Common myeloid progenitor, CD34-positive (primary cell): ENCODE results near the gene EHBP1.
"Not testable (repeated sequence)": the region's sequence is repeated elsewhere in the genome, so short reads cannot be mapped to it uniquely, and the experiment has no call there.

Source experiments
- CTCF ChIA-PET: fragments of 350-600 bp; sonication (Branson Sonifier 250); formaldehyde crosslinking; loops from one replicate; lab custom pipeline; 2021; ENCODE audit warnings: antibody characterized with exemption; lab: Charles Lee
- POLR2A ChIA-PET: fragments of 350-600 bp; sonication (Branson Sonifier 250); formaldehyde crosslinking; loops from one replicate; lab custom pipeline; 2021; ENCODE audit warnings: antibody characterized with exemption; lab: Charles Lee
- DNase-seq, 3 donors: peaks; one replicate each; pipeline versions ENCODE4 v3.0.0 to v3.0.0-alpha.2; 2013
- H3K27ac ChIP-seq, 2 experiments: 1 replicate in 1 of 2; 2 replicates in 1 of 2; pipeline ENCODE4 v1.7.0; 2013; ENCODE audit warnings: inconsistent platforms in 2 of 2, low read length in 2 of 2, mild to moderate bottlenecking in 2 of 2, low read depth in 1 of 2, moderate library complexity in 1 of 2; ENCODE audit not compliant: severe bottlenecking in 2 of 2, insufficient read depth in 1 of 2, poor library complexity in 1 of 2
- H3K27me3 ChIP-seq, 5 experiments: replicated peaks in 2 of 5; 1 replicate in 3 of 5; 2 replicates in 2 of 5; pipeline versions ENCODE4 v1.6.1 to v1.7.0; 2013; ENCODE audit warnings: low read length in 4 of 5, mild to moderate bottlenecking in 2 of 5, moderate library complexity in 2 of 5, inconsistent platforms in 1 of 5; ENCODE audit not compliant: insufficient read depth in 5 of 5, control insufficient read depth in 4 of 5
- H3K36me3 ChIP-seq, 4 experiments: 1 replicate in 2 of 4; 2 replicates in 2 of 4; pipeline versions ENCODE4 v1.6.1 to v1.7.0; 2013; ENCODE audit warnings: low read length in 3 of 4, control low read depth in 1 of 4, mild to moderate bottlenecking in 1 of 4; ENCODE audit not compliant: control insufficient read depth in 4 of 4, insufficient read depth in 4 of 4
- H3K4me1 ChIP-seq, 4 experiments: 1 replicate in 3 of 4; 2 replicates in 1 of 4; pipeline versions ENCODE4 v1.6.1 to v1.7.1; 2013; ENCODE audit warnings: low read length in 3 of 4, mild to moderate bottlenecking in 3 of 4, control low read depth in 1 of 4, inconsistent platforms in 1 of 4, moderate library complexity in 1 of 4; ENCODE audit not compliant: control insufficient read depth in 4 of 4, insufficient read depth in 4 of 4; ENCODE audit errors: control extremely low read depth in 1 of 4
- H3K4me3 ChIP-seq, 7 experiments: 1 replicate in 4 of 7; 2 replicates in 3 of 7; pipeline versions ENCODE4 v1.5.1 to v1.7.0; 2013; ENCODE audit warnings: mild to moderate bottlenecking in 7 of 7, low read length in 6 of 7, moderate library complexity in 6 of 7, inconsistent platforms in 2 of 7, low read depth in 2 of 7, control low read depth in 1 of 7; ENCODE audit not compliant: insufficient read depth in 4 of 7, control insufficient read depth in 1 of 7; ENCODE audit errors: extremely low read depth in 1 of 7
- H3K9me3 ChIP-seq, 5 experiments: 1 replicate in 4 of 5; 2 replicates in 1 of 5; pipeline versions ENCODE4 v1.6.1 to v1.7.1; 2013; ENCODE audit warnings: low read length in 4 of 5, mild to moderate bottlenecking in 2 of 5, inconsistent platforms in 1 of 5, low read depth in 1 of 5, moderate library complexity in 1 of 5; ENCODE audit not compliant: control insufficient read depth in 4 of 5, insufficient read depth in 2 of 5; ENCODE audit errors: control extremely low read depth in 1 of 5
- WGBS: methylation state at CpG from one replicate; pipeline ENCODE4 v1.1.5; 2013; ENCODE audit not compliant: insufficient coverage; 5-methylcytosine and 5-hydroxymethylcytosine counted together

EHBP1 gene

GRCh38 chr2:63064197-63064596, 358.7 kb downstream of the EHBP1 start:
- Histone ChIP-seq H3K36me3 (no peaks in the 10 kb centered on the region), H3K4me1 (peaks cover 0 to 5% (median 2%) of the 10 kb centered on the region in 4 experiments), H3K9me3 (peaks cover 0 to 1% (median 0%) of the 10 kb centered on the region in 5 experiments), H3K27ac (no peak overlapping the region), H3K27me3 (peaks cover 12 to 93% (median 59%) of the 10 kb centered on the region in 5 experiments), H3K4me3 (no peak overlapping the region)
- DNase-seq: no peak
- CTCF ChIA-PET: interaction anchor here (1.1 to 4.2 kb wide), 2 partner anchors 10 to 23 kb away, joined by 3 to 19 read pairs; no protein-coding TSS in a partner anchor
- POLR2A ChIA-PET: no interaction called here
- WGBS: 60% methylated on average over 1 of the region's 1 CpG

- peaks cover 0 to 1% (median 0%) of the 10 kb centered on the region in 5 experiments for H3K9me3 ChIP-seq
- ChIA-PET POLR2A (interaction anchor here (0.6 kb wide), 1 partner anchor 32 kb away, joined by 3 read pairs; no protein-coding TSS in a partner anchor), CTCF (interaction anchor here (4.2 kb wide), 1 partner anchor 10 kb away, joined by 19 read pairs; no protein-coding TSS in a partner anchor)
- no CpG with 5 or more reads among the region's 4 CpGs for WGBS
- peaks cover 0 to under 1% (median under 1%) of the 10 kb centered on the region in 4 experiments for H3K4me1 ChIP-seq
- DNase-seq: no peak
- H3K4me3 ChIP-seq: no peak overlapping the region
- H3K27me3 ChIP-seq: peaks cover 9 to 91% (median 59%) of the 10 kb centered on the region in 5 experiments
- H3K36me3 ChIP-seq: no peaks in the 10 kb centered on the region
- no peak overlapping the region for H3K27ac ChIP-seq
Measured at GRCh38 chr2:63064661-63065060, 359.1 kb downstream of the EHBP1 start.

GRCh38 chr2:63066265-63066664, 360.8 kb downstream of the EHBP1 start:
- no peak overlapping the region for H3K4me3 ChIP-seq
- 91% methylated on average over 3 of the region's 3 CpGs for whole genome bisulfite sequencing
- peaks cover 0 to 1% (median 0%) of the 10 kb centered on the region in 5 experiments for H3K9me3 ChIP-seq
- ChIA-PET POLR2A (no interaction called here), CTCF (interaction anchor here (1.1 to 4.2 kb wide), 2 partner anchors 12 to 17 kb away, joined by 3 to 19 read pairs; no protein-coding TSS in a partner anchor)
- H3K27ac ChIP-seq: no peak overlapping the region
- no peak for DNase-seq
- no peaks in the 10 kb centered on the region for H3K36me3 ChIP-seq
- peaks cover 8 to 79% (median 53%) of the 10 kb centered on the region in 5 experiments for H3K27me3 ChIP-seq
- no peaks in the 10 kb centered on the region for H3K4me1 ChIP-seq

DNA sequence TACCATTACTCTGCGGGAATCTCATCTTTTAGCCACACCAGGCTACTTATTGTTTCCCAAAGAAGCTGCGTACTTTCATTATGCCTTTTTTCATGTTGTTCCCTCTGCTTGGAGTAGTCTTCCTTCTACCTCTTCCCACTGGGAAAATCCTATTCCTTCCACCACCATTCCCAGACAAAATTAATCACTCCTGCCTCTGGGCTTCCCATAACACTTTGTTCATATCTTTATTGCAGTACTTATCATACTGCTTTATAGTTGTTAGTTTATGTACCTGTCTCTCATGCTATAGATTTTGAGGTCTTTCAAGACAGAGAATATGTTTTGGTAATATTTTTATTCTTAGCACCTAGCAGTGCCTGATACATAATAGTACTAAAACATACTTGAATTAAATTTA, 361.3 kb downstream of the EHBP1 start:
- Histone ChIP-seq H3K27me3 (peaks cover 7 to 77% (median 47%) of the 10 kb centered on the region in 5 experiments), H3K9me3 (peaks cover 0 to 1% (median 0%) of the 10 kb centered on the region in 5 experiments), H3K36me3 (no peaks in the 10 kb centered on the region), H3K27ac (no peak overlapping the region), H3K4me3 (no peak overlapping the region), H3K4me1 (no peaks in the 10 kb centered on the region)
- WGBS: 84% methylated on average over 2 of the region's 2 CpGs
- POLR2A ChIA-PET: interaction anchor here (1.1 kb wide), 1 partner anchor 14 kb away, joined by 3 read pairs; no protein-coding TSS in a partner anchor
- CTCF ChIA-PET: interaction anchor here (4.2 kb wide), 1 partner anchor 12 kb away, joined by 19 read pairs; no protein-coding TSS in a partner anchor
- DNase-seq: no peak

- 100% methylated on average over 2 of the region's 2 CpGs for WGBS
- no peaks in the 10 kb centered on the region for H3K4me1 ChIP-seq
- no peak overlapping the region for H3K27ac ChIP-seq
- peaks cover 3 to 35% (median 17%) of the 10 kb centered on the region in 5 experiments for H3K27me3 ChIP-seq
- DNase-seq: no peak
- H3K9me3 ChIP-seq: no peaks in the 10 kb centered on the region
- POLR2A ChIA-PET: no interaction called here
- no peaks in the 10 kb centered on the region for H3K36me3 ChIP-seq
- no peak overlapping the region for H3K4me3 ChIP-seq
- CTCF ChIA-PET: no interaction called here
Measured at GRCh38 chr2:63071664-63072063, 366.2 kb downstream of the EHBP1 start.

DNA sequence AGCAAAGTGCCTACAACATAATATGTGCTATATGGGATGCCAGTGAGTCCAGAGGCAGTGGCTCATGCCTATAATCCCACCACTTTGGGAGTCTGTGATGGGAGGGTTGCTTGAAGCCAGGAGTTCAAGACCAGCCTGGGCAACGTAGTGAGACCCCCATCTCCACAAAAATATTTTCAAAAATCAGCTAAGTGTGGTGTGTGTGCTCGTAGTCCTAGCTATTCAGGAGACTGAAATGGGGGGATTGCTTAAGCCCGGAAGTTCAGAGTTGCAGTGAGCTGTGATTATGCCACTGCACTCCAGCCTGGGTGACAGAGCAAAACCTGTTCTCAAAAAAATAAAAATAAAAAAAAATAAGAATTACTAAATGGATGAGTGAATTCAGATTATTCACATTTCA, 368.5 kb downstream of the EHBP1 start:
- no peaks in the 10 kb centered on the region for H3K4me1 ChIP-seq
- DNase-seq: no peak
- no peak overlapping the region for H3K27ac ChIP-seq
- peaks cover 0 to 19% (median 8%) of the 10 kb centered on the region in 5 experiments for H3K27me3 ChIP-seq
- ChIA-PET CTCF (no interaction called here), POLR2A (no interaction called here)
- H3K4me3 ChIP-seq: no peak overlapping the region
- no peaks in the 10 kb centered on the region for H3K36me3 ChIP-seq
- 60% methylated on average over 1 of the region's 3 CpGs for WGBS
- H3K9me3 ChIP-seq: no peaks in the 10 kb centered on the region

DNA sequence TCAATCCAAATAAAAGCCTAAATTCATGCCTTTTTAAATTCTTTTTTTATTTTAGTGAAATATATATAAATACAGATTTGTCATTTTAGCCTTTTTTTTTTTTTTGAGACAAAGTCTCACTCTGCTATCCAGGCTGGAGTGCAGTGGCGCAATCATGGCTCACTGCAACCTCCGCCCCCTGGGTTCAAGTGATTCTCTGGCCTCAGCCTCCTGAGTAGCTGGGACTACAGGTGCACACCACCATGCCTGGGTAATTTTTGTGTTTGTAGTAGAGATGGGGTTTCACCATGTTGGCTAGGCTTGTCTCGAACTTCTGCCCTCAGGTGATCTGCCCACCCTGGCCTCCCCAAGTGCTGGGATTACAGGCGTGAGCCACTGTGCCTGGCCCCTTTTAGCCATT, 368.9 kb downstream of the EHBP1 start:
- WGBS: no CpG with 5 or more reads among the region's 4 CpGs
- H3K9me3 ChIP-seq, H3K36me3 ChIP-seq, H3K27ac ChIP-seq, POLR2A ChIA-PET, H3K4me3 ChIP-seq, H3K4me1 ChIP-seq, DNase-seq, CTCF ChIA-PET: not testable (repeated sequence)
- peaks cover 0 to 16% (median 5%) of the 10 kb centered on the region in 5 experiments for H3K27me3 ChIP-seq
